ENCODE results near the gene DMAC1. TPM values are rescaled to one million over a fixed set of nuclear protein-coding genes. Genes with fewer than 3 reads are reported as not detected.

DMAC1 gene
- total RNA-seq = 30.0 TPM

GRCh38 chr9:7799234-7799943, at the start of gene DMAC1:
DMAC1 (minus strand) TSS chr9:7799778; CDS start chr9:7799734, 44 bp downstream.

All from diencephalon (tissue), 1 donor.